SK-N-SH (cell line): ENCODE measurements around the gene KCNQ4. TPM values are rescaled to one million over a fixed set of nuclear protein-coding genes. Genes with fewer than 3 reads are reported as not detected.

Experiments used
- CTCF ChIA-PET: fragments of 300-600, 350-600 bp; formaldehyde crosslinking; extraction: SDS; loops from one replicate; lab custom pipeline; 2021; lab: Yijun Ruan, JAX
- POLR2A ChIA-PET: fragments of 350-600 bp; sonication (Branson Sonifier 250); formaldehyde crosslinking; extraction: SDS; loops from one replicate; lab custom pipeline; 2020; ENCODE audit warnings: antibody characterized with exemption, inconsistent platforms; lab: Yijun Ruan, JAX
- DNase-seq: peaks from one replicate; pipeline ENCODE4 v3.0.0; 2012
- H2AFZ ChIP-seq: fragments of 200-600 bp; sonication (generic); 2 replicates; pipeline ENCODE4 v1.8.1; 2016; ENCODE audit warnings: antibody characterized with exemption, mild to moderate bottlenecking, low read depth
- H3F3A ChIP-seq: fragments of 200-600 bp; sonication (generic); replicated peaks from 2 replicates; pipeline ENCODE3; 2016; ENCODE audit warnings: antibody characterized with exemption, mild to moderate bottlenecking; ENCODE audit not compliant: insufficient read depth
- H3K27ac ChIP-seq, 2 experiments: fragments of 200-500 bp in 1 of 2; fragments of 200-600 bp in 1 of 2; sonication (Bioruptor generic) in 1 of 2; sonication (generic), shearing (Covaris generic) in 1 of 2; 2 replicates each; pipeline versions ENCODE4 v1.5.1 to v1.6.1; 2014 to 2016; ENCODE audit warnings: low read depth in 2 of 2, inconsistent platforms in 1 of 2, low read length in 1 of 2, mild to moderate bottlenecking in 1 of 2, mixed read lengths in 1 of 2
- H3K27me3 ChIP-seq: fragments of 200-600 bp; sonication (generic), shearing (Covaris generic); 2 replicates; pipeline ENCODE4 v1.6.1; 2016; ENCODE audit warnings: mixed run types; ENCODE audit not compliant: insufficient read depth
- H3K36me3 ChIP-seq, 2 experiments: fragments of 200-500 bp in 1 of 2; fragments of 200-600 bp in 1 of 2; sonication (Bioruptor generic) in 1 of 2; sonication (generic) in 1 of 2; replicated peaks in 1 of 2; 2 replicates each; pipeline versions ENCODE3 to v1.5.1; 2014 to 2016; ENCODE audit warnings: low read length in 1 of 2, mild to moderate bottlenecking in 1 of 2; ENCODE audit not compliant: insufficient read depth in 2 of 2, control insufficient read depth in 1 of 2
- H3K4me1 ChIP-seq, 2 experiments: fragments of 200-500 bp in 1 of 2; fragments of 200-600 bp in 1 of 2; sonication (Bioruptor generic) in 1 of 2; sonication (generic), shearing (Covaris generic) in 1 of 2; 2 replicates each; pipeline versions ENCODE4 v1.5.1 to v1.6.1; 2014 to 2016; ENCODE audit warnings: low read depth in 1 of 2, low read length in 1 of 2, mixed run types in 1 of 2; ENCODE audit not compliant: insufficient read depth in 2 of 2, control insufficient read depth in 1 of 2
- H3K4me2 ChIP-seq: fragments of 200-600 bp; sonication (generic), shearing (Covaris generic); 2 replicates; pipeline ENCODE4 v1.6.1; 2017; ENCODE audit warnings: mixed run types
- H3K4me3 ChIP-seq, 2 experiments: fragments of 200-500 bp in 1 of 2; fragments of 200-600 bp in 1 of 2; sonication (Bioruptor generic) in 1 of 2; sonication (generic), shearing (Covaris generic) in 1 of 2; 2 replicates each; pipeline versions ENCODE4 v1.5.1 to v1.8.1; 2014 to 2016; ENCODE audit warnings: low read depth in 2 of 2, inconsistent platforms in 1 of 2, low read length in 1 of 2, mild to moderate bottlenecking in 1 of 2, mixed read lengths in 1 of 2, moderate library complexity in 1 of 2
- H3K79me2 ChIP-seq: fragments of 200-600 bp; sonication (generic); 2 replicates; pipeline ENCODE4 v1.8.1; 2017; ENCODE audit warnings: mild to moderate bottlenecking; ENCODE audit not compliant: insufficient read depth
- H3K9ac ChIP-seq: fragments of 200-600 bp; sonication (generic); 2 replicates; pipeline ENCODE4 v1.6.1; 2017; ENCODE audit warnings: mixed run types
- H3K9me2 ChIP-seq: fragments of 200-600 bp; sonication (generic); 2 replicates; pipeline ENCODE4 v1.6.1; 2017; ENCODE audit warnings: mixed run types
- H3K9me3 ChIP-seq: fragments of 200-600 bp; sonication (generic); 2 replicates; pipeline ENCODE4 v1.6.1; 2017; ENCODE audit warnings: mixed run types, mild to moderate bottlenecking, moderate library complexity
- H4K20me1 ChIP-seq: fragments of 200-600 bp; sonication (generic); 2 replicates; pipeline ENCODE4 v1.6.1; 2017; ENCODE audit warnings: mild to moderate bottlenecking, mixed run types; ENCODE audit not compliant: insufficient read depth
- CHD2 ChIP-seq: fragments of 150-350 bp; IDR thresholded peaks from 2 replicates; pipeline ENCODE4 v1.6.1; 2018; ENCODE audit warnings: low read length; ENCODE audit not compliant: partially characterized antibody
- EZH2phosphoT487 ChIP-seq: fragments of 200-600 bp; sonication (generic); IDR thresholded peaks from 2 replicates; pipeline ENCODE4 v1.6.1; 2017; ENCODE audit warnings: low read depth, mixed run types, mild to moderate bottlenecking, antibody characterized with exemption, moderate library complexity, borderline replicate concordance
- FOSL2 ChIP-seq: IDR thresholded peaks from 2 replicates; pipeline ENCODE4 v1.4.0; 2012; ENCODE audit warnings: low read depth, mild to moderate bottlenecking, moderate library complexity, borderline replicate concordance
- FOXJ3 ChIP-seq: sonication (generic); formaldehyde crosslinking; IDR thresholded peaks from 2 replicates; pipeline ENCODE4 v1.5.1; 2020; ENCODE audit warnings: mild to moderate bottlenecking, missing genetic modification reagents
- FOXM1 ChIP-seq: IDR thresholded peaks from 2 replicates; pipeline ENCODE4 v1.4.0; 2012; ENCODE audit warnings: low read depth, mild to moderate bottlenecking
- MXI1 ChIP-seq: IDR thresholded peaks from 2 replicates; pipeline ENCODE4 v1.6.1; 2012; ENCODE audit warnings: mild to moderate bottlenecking, low read depth, low read length, improper control_type of control experiment
- NRF1 ChIP-seq: IDR thresholded peaks from 2 replicates; pipeline ENCODE4 v1.6.1; 2012; ENCODE audit warnings: low read depth, mild to moderate bottlenecking, low read length
- POLR2AphosphoS5 ChIP-seq: IDR thresholded peaks from 2 replicates; pipeline ENCODE4 v1.6.1; 2012; ENCODE audit warnings: low read depth, low read length
- RAD21 ChIP-seq: IDR thresholded peaks from 2 replicates; pipeline ENCODE4 v1.6.1; 2012; ENCODE audit warnings: mild to moderate bottlenecking, low read length
- SIN3A ChIP-seq: IDR thresholded peaks from 2 replicates; pipeline ENCODE4 v1.6.1; 2012; ENCODE audit warnings: low read depth, mild to moderate bottlenecking, low read length, moderate library complexity, borderline replicate concordance
- SMC3 ChIP-seq: IDR thresholded peaks from 2 replicates; pipeline ENCODE4 v1.6.1; 2012; ENCODE audit warnings: low read depth, low read length, improper control_type of control experiment
- TEAD4 ChIP-seq: IDR thresholded peaks from 2 replicates; pipeline ENCODE4 v1.4.0; 2012; ENCODE audit warnings: mild to moderate bottlenecking, borderline replicate concordance; ENCODE audit not compliant: insufficient read depth
- WGBS: methylation state at CpG from one replicate; pipeline ENCODE4 v1.1.6; 2017; ENCODE audit warnings: low lambda C conversion rate; 5-methylcytosine and 5-hydroxymethylcytosine counted together
- polyA plus RNA-seq, 3 experiments: library from polyadenylated mRNA; depleted of rRNA; stranded (reverse); fragments of >200 nt; gene quantifications; 2 replicates each; pipeline ENCODE4 v1.2.3, GENCODE V29; 2012
- TF ChIP-seq, protein P1 (sequence below): fragments of 150-350 bp; IDR thresholded peaks from 2 replicates; pipeline ENCODE4 v1.6.1; 2016; ENCODE audit warnings: mild to moderate bottlenecking, low read depth, low read length
- TF ChIP-seq, protein P2 (sequence below): fragments of 150-350 bp; IDR thresholded peaks from 2 replicates; pipeline ENCODE4 v1.6.1; 2017; ENCODE audit warnings: antibody characterized with exemption, low read length, low read depth, borderline replicate concordance
- TF ChIP-seq, protein P3 (sequence below): fragments of 200-600 bp; sonication (generic); IDR thresholded peaks from 2 replicates; pipeline ENCODE4 v1.6.1; 2017; ENCODE audit warnings: antibody characterized with exemption, mild to moderate bottlenecking, moderate library complexity
- TF ChIP-seq, protein P4 (sequence below): IDR thresholded peaks from 2 replicates; pipeline ENCODE4 v1.4.0; 2012; ENCODE audit warnings: low read depth
- TF ChIP-seq, protein P5 (sequence below): IDR thresholded peaks from 2 replicates; pipeline ENCODE4 v1.4.0; 2012; ENCODE audit warnings: low read depth, borderline replicate concordance

The KCNQ4 gene
- polyA plus RNA-seq, 1 of the 3 experiments (the other 2 are of a cell fraction), result 0.15 TPM

DNA sequence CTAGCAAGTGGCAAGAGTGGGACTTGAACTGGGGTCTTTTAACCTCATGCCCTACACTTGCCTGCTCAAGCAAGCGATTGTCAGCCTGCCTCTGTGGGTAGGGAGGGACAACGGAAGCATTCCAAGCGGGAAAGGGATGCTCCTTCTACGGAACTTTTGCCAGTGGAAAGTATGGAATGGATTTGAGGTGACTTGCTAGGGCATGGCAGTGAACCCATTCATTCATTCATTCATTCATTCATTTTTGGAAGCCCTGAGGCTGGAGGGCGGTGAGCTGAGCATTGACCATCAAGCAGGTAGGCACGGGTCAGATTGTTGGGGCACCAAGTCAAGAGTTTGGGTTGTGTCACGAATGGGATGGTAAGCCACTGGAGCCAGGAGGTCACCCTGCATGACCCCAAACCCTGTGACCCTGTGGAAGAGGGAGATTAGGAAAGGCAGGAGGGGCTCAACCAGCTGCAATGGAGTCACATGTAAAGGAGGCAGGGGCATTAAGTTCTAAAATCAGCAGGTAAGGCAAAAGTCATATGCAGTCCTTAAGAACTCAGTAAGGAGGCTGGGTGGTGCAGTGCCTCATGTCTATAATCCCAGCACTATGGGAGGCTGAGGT, 90.4 kb downstream of the KCNQ4 start:
- no peak overlapping the region for H2AFZ ChIP-seq
- H3K27ac ChIP-seq, result no peak overlapping the region
- CTCF ChIA-PET, result interaction anchor here (1.5 kb wide), 1 partner anchor 79 kb away, joined by 4 read pairs; no protein-coding TSS in a partner anchor

More for the DNA sequence above, 90.4 kb downstream of the KCNQ4 start:
- no peak for TF ChIP-seq FOXJ3 (CRISPR knock-in tag)
- TF ChIP-seq FOSL2, result no peak
- TF ChIP-seq, protein P1, sequence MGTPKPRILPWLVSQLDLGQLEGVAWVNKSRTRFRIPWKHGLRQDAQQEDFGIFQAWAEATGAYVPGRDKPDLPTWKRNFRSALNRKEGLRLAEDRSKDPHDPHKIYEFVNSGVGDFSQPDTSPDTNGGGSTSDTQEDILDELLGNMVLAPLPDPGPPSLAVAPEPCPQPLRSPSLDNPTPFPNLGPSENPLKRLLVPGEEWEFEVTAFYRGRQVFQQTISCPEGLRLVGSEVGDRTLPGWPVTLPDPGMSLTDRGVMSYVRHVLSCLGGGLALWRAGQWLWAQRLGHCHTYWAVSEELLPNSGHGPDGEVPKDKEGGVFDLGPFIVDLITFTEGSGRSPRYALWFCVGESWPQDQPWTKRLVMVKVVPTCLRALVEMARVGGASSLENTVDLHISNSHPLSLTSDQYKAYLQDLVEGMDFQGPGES, result no peak
- no peak for TF ChIP-seq POLR2AphosphoS5
- TF ChIP-seq SIN3A, result no peak
- TF ChIP-seq, protein P2, sequence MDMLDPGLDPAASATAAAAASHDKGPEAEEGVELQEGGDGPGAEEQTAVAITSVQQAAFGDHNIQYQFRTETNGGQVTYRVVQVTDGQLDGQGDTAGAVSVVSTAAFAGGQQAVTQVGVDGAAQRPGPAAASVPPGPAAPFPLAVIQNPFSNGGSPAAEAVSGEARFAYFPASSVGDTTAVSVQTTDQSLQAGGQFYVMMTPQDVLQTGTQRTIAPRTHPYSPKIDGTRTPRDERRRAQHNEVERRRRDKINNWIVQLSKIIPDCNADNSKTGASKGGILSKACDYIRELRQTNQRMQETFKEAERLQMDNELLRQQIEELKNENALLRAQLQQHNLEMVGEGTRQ, result no peak
- TF ChIP-seq FOXM1, result no peak
- no peak for TF ChIP-seq TEAD4
- TF ChIP-seq, protein P3, sequence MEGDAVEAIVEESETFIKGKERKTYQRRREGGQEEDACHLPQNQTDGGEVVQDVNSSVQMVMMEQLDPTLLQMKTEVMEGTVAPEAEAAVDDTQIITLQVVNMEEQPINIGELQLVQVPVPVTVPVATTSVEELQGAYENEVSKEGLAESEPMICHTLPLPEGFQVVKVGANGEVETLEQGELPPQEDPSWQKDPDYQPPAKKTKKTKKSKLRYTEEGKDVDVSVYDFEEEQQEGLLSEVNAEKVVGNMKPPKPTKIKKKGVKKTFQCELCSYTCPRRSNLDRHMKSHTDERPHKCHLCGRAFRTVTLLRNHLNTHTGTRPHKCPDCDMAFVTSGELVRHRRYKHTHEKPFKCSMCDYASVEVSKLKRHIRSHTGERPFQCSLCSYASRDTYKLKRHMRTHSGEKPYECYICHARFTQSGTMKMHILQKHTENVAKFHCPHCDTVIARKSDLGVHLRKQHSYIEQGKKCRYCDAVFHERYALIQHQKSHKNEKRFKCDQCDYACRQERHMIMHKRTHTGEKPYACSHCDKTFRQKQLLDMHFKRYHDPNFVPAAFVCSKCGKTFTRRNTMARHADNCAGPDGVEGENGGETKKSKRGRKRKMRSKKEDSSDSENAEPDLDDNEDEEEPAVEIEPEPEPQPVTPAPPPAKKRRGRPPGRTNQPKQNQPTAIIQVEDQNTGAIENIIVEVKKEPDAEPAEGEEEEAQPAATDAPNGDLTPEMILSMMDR, result no peak
- no peak for TF ChIP-seq NRF1
- TF ChIP-seq RAD21, result no peak
- TF ChIP-seq, protein P4, sequence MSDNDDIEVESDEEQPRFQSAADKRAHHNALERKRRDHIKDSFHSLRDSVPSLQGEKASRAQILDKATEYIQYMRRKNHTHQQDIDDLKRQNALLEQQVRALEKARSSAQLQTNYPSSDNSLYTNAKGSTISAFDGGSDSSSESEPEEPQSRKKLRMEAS, result no peak
- TF ChIP-seq, protein P5, sequence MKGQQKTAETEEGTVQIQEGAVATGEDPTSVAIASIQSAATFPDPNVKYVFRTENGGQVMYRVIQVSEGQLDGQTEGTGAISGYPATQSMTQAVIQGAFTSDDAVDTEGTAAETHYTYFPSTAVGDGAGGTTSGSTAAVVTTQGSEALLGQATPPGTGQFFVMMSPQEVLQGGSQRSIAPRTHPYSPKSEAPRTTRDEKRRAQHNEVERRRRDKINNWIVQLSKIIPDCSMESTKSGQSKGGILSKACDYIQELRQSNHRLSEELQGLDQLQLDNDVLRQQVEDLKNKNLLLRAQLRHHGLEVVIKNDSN, result no peak
- TF ChIP-seq EZH2phosphoT487, result no peak
- no peak for TF ChIP-seq CHD2
- TF ChIP-seq SMC3, result no peak
- TF ChIP-seq MXI1, result no peak
- no peak overlapping the region for H3K4me2 ChIP-seq
- POLR2A ChIA-PET, result interaction anchor here (1.0 kb wide), 1 partner anchor 12 kb away, joined by 3 read pairs; the partner anchor contains the start of gene CITED4
- 96% methylated on average over 7 of the region's 7 CpGs for WGBS
- peaks cover 39% of the 10 kb centered on the region for H3F3A ChIP-seq
- no peaks in the 10 kb centered on the region for H3K36me3 ChIP-seq
- H3K4me3 ChIP-seq, result no peak overlapping the region
- H4K20me1 ChIP-seq, result no peaks in the 10 kb centered on the region
- no peaks in the 10 kb centered on the region for H3K9me2 ChIP-seq
- no peaks in the 10 kb centered on the region for H3K9me3 ChIP-seq
- no peaks in the 10 kb centered on the region for H3K79me2 ChIP-seq
- no peak for DNase-seq
- H3K4me1 ChIP-seq, result peaks cover 7 to 30% of the 10 kb centered on the region in 2 experiments; a peak in 3 of 4 replicates
- no peaks in the 10 kb centered on the region for H3K27me3 ChIP-seq
- H3K9ac ChIP-seq, result no peak overlapping the region
